ENCODE measurements around the gene STMND1.

STMND1 gene

GRCh38 chr6:17161076-17161475, 59.2 kb downstream of the STMND1 start:
- no peak for DNase-seq (ENCODE audit: low spot score)

- no peak for DNase-seq (ENCODE audit: low spot score)
These were observed 63.5 kb downstream of the STMND1 start for GRCh38 chr6:17165383-17165782.

- DNase-seq (ENCODE audit: low spot score), result peak; percentile 78
These were observed 65.6 kb downstream of the STMND1 start for GRCh38 chr6:17167327-17167979.

- DNase-seq (ENCODE audit: low spot score), result no peak
These were observed 67.4 kb downstream of the STMND1 start for GRCh38 chr6:17169291-17169690.

- DNase-seq (ENCODE audit: low spot score), result no peak
These were observed 67.9 kb downstream of the STMND1 start for GRCh38 chr6:17169711-17170110.

- no peak for DNase-seq (ENCODE audit: low spot score)
These were observed 71.1 kb downstream of the STMND1 start for GRCh38 chr6:17172836-17173470.

GRCh38 chr6:17178326-17178725, 76.5 kb downstream of the STMND1 start:
- DNase-seq (ENCODE audit: low spot score), result no peak

GRCh38 chr6:17178754-17179529, 77.1 kb downstream of the STMND1 start:
- DNase-seq (ENCODE audit: low spot score), result no peak

- DNase-seq (ENCODE audit: low spot score), result no peak
These were observed 77.8 kb downstream of the STMND1 start for GRCh38 chr6:17179530-17180073.
